GM23338 (cell line): ENCODE measurements around the gene UBXN10. TPM values are rescaled to one million over a fixed set of nuclear protein-coding genes. Genes with fewer than 3 reads are reported as not detected.

ENCODE experiments used
- polyA plus RNA-seq: library from polyadenylated mRNA; unstranded; fragments of >200 nt; fragmentation: Nextera tagmentation; extraction: Ambion mirVana; gene quantifications from 2 replicates; pipeline ENCODE4 v1.2.1, GENCODE V29; 2016
- total RNA-seq: library from RNA; depleted of rRNA; stranded (reverse); fragments of >200 nt; shearing (Covaris generic); gene quantifications from 2 replicates; pipeline ENCODE4 v1.2.3, GENCODE V29; 2014; rRNA removed

Gene UBXN10
- total and polyA plus RNA-seq, 2 experiments from 2014 or later = 0.27 to 0.69 TPM

Other genes with a start within 250 kb of the UBXN10 start
- gene PLA2G2A, start 206.5 kb upstream of the UBXN10 start, total RNA-seq = 0.97 TPM in 1 of 2 replicates, not detected in the other
- 0.55 and 1.3 TPM in 2 replicates for gene PLA2G2A, start 206.5 kb upstream of the UBXN10 start, polyA plus RNA-seq
- 0.16 TPM in 1 of 2 replicates, not detected in the other for gene PLA2G5, start 115.9 kb upstream of the UBXN10 start, total RNA-seq
- gene PLA2G5, start 115.9 kb upstream of the UBXN10 start, polyA plus RNA-seq = not detected in 2 replicates
- not detected in 2 replicates for gene PLA2G2D, start 66.6 kb upstream of the UBXN10 start, total RNA-seq
- gene PLA2G2D, start 66.6 kb upstream of the UBXN10 start, polyA plus RNA-seq = not detected in 2 replicates
- not detected in 2 replicates for gene PLA2G2F, start 46.8 kb upstream of the UBXN10 start, total RNA-seq
- gene PLA2G2F, start 46.8 kb upstream of the UBXN10 start, polyA plus RNA-seq = not detected in 2 replicates
- gene PLA2G2C, start 422 bp downstream of the UBXN10 start, total RNA-seq = not detected in 2 replicates
- gene PLA2G2C, start 422 bp downstream of the UBXN10 start, polyA plus RNA-seq = not detected in 2 replicates
- gene VWA5B1, start 104.8 kb downstream of the UBXN10 start, total RNA-seq = 0.70 and 1.0 TPM in 2 replicates
- 0.16 TPM in 2 replicates for gene VWA5B1, start 104.8 kb downstream of the UBXN10 start, polyA plus RNA-seq